GM21390 (cell line): ENCODE data around the gene AQP7.
"Not testable (repeated sequence)": the region's sequence is repeated elsewhere in the genome, so short reads cannot be mapped to it uniquely, and the experiment has no call there.

Source experiments
- ATAC-seq: cut with Tn5 transposase; IDR thresholded peaks from one replicate; pipeline ENCODE4 v1.9.1; 2021; ENCODE audit not compliant: unreplicated experiment

The AQP7 gene

DNA sequence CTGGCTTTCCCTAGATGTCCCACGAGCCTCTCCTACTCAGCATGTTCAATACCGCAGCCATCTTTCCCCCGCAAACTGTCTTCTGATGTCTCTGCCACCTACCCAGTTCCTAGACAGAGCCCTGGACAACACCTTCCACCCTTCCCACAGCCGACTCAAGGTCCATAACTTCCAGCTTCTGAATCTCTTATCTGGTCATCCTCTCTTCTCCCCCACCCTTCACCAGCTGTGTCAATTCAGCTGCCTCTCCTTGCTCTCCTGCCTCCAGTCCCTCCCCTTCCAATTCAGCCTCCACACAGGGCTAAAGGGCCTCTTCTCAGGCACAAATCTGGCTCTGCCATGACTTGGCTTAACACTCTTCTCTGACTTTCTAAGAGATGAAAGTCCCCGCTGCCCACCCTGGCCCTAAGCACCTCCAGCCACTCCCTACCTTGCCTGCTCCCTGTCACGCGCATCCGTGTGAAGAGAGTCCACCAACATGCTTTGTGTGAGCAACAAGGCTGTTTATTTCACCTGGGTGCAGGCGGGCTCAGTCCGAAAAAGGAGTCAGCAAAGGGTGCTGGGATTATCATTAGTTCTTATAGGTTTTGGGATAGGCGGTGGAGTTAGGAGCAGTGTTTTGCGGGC is 25.2 kb downstream of the AQP7 start:
- no peak for ATAC-seq

DNA sequence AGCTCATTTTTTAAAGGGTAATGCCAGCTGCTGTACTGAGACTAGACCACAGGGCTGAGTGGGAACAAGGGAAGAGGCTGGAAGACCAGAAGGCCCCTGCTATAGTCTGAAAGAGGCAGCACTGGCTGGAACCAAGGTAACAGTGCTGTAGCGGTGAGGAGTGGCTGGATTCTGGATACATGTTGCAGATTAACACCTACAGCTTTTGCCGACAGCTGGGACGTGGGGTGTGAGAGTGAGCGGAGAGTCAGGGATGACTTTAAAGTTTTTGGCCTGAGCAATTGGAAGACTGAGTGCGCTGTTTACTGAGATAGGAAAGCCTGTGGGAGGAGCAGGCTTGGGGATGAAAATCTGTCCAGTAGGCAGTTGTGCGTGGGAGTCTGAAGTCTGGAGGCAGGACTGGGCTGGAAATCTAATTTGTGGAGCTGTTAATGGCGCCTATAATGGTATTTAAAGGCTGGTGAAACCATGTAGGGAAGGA is 26.5 kb downstream of the AQP7 start:
- ATAC-seq = no peak

- no peak for ATAC-seq
Observed at GRCh38 chr9:33375238-33375840, 27.0 kb downstream of the AQP7 start.

GRCh38 chr9:33374634-33375237 is 27.6 kb downstream of the AQP7 start:
- ATAC-seq = peak; percentile 77

DNA sequence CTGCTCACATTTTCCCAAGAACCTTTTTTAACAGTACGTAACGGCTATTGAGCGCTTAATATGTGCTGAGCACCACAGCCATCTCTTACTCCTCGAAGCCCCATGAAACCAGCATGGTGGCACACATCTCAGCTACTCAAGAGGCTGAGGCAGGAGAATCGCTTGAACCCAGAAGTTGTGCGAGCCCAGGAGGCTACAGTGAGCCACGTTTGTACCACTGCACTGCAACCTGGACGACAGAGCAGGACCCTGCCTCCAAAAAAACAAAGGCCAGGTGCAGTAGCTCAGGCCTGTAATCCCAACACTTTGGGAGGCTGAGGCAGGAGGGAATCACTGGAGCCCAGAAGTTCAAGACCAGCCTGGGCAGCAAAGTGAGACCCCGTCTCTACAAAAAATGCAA is 28.2 kb downstream of the AQP7 start:
- no peak for ATAC-seq

DNA sequence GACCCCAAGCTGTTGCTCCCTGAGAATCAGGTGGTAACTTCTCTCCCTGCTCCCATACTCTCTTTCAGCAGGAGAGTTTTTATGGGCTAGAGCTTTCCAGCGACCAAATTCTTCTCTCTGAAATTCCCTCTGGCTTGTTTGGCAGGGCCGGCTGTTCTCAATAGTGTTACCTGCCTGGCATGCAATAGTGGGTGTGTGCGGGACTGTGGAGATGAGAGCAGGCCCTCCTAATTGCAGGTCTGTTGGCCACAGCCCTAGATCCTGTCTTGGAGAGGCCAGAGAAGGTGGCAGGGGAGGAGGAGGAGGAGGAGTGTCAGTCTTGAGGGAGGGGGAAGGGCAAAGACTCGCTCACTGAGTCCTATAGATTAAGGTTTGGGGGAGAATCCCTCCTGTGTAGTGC is 29.5 kb downstream of the AQP7 start:
- ATAC-seq = no peak

- no peak for ATAC-seq
Observed at GRCh38 chr9:33366979-33367480, 35.3 kb downstream of the AQP7 start.

- not testable (repeated sequence) for ATAC-seq
Observed at GRCh38 chr9:33364814-33365213, 37.6 kb downstream of the AQP7 start.

GRCh38 chr9:33364127-33364526 is 38.2 kb downstream of the AQP7 start:
- no peak for ATAC-seq

DNA sequence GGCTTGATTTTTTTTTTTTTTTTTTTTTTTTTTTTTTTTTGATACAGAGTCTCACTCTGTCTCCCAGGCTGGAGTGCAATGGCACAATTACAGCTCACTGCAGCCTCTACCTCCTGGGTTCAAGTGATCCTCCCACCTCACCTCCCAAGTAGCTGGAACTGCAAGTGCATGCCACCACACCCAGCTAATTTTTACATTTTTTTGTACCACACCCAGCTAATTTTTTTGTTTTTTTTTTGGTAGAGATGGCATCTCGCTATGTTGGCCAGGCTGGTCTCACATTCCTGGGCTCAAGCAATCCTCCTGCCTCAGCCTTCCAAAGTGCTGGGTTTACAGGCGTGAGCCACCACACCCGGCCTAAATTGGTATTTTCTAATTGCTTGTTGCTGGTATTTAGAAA is 43.7 kb downstream of the AQP7 start:
- ATAC-seq = not testable (repeated sequence)

DNA sequence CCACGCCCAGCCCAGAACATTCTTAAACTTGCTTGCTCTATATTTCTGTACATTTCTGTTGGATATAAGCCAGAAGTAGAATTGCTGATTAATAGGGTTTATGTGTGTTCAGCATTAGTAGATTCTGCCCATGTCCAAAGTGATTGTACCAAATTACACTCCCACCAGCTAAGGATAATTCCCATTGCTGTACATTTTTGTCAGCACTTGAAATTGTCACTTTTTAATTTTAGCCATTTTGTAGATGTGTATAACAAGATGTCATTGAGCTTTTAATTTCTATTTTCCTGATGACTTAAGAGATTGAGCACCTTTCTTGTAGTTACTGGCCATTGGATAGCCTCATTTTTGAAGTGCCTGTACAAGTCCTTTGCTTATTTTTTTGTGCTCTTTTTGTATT is 46.4 kb downstream of the AQP7 start:
- no peak for ATAC-seq

DNA sequence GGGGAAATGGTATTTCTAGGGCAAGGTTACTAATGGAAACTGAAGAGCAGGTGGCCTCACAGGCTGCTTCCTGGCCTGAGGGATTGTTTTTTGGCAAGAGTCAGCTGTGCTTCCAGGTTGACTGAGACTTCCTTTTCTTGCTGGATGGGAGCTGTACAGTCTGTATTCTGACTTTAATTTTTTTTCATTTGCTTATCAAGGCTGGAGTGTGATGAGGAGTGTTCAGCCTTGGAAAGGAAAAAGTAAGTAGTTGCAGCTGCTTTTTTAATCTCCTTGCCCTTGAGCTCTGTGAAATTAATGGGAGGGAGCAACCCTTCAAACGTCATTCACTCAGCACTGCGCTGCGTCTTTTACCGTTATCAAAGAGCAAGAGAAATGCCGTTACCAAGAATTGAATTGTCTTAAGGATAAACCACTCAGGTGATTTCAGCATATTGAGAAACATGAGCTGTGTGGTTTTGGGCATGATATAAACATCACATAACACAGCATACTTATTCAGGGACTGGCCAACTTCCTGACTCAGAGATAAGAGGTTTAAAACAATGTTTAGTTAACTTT is 47.6 kb downstream of the AQP7 start:
- no peak for ATAC-seq

- no peak for ATAC-seq
Observed at GRCh38 chr9:33351547-33351946, 50.8 kb downstream of the AQP7 start.

GRCh38 chr9:33350310-33350709 is 52.1 kb downstream of the AQP7 start:
- no peak for ATAC-seq

DNA sequence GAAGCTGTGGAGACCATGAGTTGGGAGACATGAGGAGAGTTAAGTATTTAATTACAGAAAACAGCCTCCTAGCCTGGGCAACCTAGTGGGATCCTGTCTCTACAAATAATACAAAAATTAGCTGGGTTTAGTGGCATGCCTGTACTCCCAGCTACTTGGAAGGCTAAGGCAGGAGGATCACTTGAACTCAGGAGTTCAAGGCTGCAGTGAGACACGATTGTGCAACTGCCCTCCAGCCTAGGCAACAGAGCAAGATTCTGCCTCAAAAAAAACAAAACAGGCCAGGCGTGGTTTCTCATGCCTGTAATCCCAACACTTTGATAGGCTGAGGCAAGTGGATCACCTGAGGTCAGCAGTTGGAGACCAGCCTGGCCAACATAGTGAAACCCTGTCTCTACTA is 52.6 kb downstream of the AQP7 start:
- no peak for ATAC-seq

DNA sequence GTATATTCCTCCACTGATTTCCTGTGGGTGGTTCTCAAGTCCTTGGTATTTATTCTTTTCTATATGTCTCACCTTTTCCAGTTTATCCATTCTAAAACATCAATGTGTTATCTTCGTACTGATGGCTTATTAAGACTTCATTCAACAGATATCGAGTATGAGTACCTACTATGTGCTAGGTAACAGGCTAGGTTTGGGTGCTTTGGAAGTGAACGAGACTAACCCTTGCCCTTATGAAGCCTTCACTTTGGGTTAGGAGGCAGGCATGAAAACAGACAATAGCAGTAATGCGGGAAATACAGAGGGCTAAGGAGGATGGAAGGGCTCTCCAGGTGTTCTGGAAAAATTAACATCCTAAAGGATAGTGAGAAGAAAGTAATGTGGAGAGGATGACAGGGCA is 53.4 kb downstream of the AQP7 start:
- no peak for ATAC-seq

- no peak for ATAC-seq
Observed at GRCh38 chr9:33346564-33346963, 55.8 kb downstream of the AQP7 start.

- no peak for ATAC-seq
Observed at GRCh38 chr9:33344145-33344544, 58.2 kb downstream of the AQP7 start.

- ATAC-seq = no peak
Observed at GRCh38 chr9:33341182-33341581, 61.2 kb downstream of the AQP7 start.

DNA sequence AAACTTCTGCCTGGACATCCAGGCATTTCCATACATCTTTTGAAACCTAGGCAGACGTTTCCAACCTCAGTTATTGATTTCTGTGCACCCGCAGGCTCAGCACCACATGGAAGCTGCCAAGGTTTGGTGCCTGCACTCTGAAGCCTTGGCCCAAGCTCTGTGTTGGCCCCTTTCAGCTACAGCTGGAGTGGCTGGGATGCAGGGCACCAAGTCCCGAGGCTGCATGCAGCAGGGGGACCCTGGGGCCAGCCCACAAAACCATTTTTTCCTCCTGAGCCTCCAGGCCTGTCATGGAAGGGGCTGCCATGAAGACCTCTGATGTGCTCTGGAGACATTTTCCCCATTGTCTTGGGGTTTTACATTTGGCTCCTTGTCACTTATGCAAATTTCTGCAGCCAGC is 62.2 kb downstream of the AQP7 start:
- no peak for ATAC-seq
